T-helper 1 cell (primary cell): ENCODE results near the gene CWF19L2.
"Not testable (repeated sequence)": the region's sequence is repeated elsewhere in the genome, so short reads cannot be mapped to it uniquely, and the experiment has no call there.

Experiments
- DNase-seq, 5 donors: peaks; one replicate each; pipeline ENCODE4 v3.0.0-alpha.2; 2012 to 2020

Gene CWF19L2

DNA sequence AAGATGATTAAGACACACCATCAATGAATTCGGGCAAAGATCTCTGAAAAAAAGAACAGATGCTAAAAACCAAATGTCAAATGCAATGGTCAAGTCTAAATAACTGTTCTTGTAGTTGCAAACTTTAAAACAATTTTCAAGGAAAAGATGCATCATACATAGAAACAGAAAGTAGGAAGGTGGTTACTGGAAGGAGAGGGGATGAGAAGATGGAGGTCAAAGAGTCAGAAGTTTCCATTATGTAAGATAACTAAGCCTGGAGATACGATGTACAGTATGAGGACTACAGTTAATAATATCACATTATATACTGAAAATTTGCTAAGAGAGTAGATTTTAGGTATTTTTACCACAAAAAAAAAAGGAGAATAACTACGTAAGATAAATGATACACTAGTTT lies 27.1 kb downstream of the CWF19L2 start:
- DNase-seq, result no peak

DNA sequence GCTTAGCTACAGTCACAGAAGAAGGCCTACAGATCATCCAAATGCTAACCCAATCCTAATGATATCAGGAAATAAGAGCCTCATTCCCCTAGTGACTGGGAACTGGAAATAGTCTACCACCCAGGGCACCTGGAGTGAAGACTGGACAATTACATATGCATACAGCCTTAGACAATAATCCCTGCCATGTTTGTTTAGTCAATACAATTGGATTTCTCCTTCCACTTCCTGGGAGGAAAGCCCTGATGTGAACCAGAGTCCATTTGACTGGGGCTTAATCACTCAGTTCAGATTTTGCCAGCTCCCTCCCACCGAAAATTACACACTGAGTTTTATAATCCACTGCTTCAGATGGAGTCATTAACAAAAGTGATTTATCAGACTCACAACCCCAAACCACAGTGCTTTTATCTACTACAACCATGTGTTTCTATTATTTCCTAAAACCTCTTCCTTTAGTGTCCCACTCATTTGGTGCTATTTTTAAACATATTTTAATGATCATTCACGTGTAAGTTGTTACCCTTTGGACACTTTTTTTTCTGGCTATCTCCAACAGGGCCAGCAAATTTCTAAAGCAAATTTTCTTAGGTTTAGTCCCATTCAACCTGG lies 29.9 kb downstream of the CWF19L2 start:
- no peak for DNase-seq

DNA sequence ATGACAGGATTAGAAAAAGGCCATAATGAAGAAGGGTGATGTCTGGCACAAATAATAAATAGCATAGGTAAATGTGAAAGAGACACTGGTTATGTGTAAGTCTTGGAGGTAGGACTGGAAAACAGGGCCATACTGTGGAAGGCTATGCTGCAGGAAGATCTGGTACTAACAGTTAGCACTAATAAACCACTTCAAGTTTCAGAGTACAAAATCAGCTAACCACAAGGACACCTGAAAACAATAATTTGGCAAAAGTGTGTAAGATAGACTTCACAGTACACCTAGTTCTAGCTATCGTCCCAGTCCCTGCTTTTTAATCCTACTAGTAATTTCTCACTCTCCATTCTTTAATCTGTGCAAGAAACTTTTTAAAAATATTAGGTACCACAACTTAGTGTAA lies 44.3 kb downstream of the CWF19L2 start:
- DNase-seq, result no peak

DNA sequence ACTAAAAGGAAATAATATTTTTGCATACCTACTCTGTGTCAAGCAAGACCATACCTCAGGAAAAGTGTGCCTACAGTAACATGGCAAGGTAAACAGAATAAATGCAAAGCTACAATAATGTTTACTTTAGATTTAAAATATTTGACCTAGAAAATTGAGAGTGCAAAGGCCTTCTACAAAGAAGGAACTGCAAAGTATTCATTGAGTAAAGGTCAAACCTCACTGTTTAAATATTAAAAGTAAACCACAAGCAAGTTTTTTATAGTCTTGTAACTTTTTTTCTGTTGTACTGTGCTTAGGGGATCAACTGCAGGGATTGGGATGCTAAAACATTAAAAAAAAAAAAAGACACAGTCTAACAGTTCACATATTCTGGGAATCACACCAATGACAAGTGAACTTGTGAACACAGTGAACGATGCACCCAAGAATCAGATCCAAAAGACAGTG lies 48.8 kb downstream of the CWF19L2 start:
- no peak for DNase-seq

DNA sequence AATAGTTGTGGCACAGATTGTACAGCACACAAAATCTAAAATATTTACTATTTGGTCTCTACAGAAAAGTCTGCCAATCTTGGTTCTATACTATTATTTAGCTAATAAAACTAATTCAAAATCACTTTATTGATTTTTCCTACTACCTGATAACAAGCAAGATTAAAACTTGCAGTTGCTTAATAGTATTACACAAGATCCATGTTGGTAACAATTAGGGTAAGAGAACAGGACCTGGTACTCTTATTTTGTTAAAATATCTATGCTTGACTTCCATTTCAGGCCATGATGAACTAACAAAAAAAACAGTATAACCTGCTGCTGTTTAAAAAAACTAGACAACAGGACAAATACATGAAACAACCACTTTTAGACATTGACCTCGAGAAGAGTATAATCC lies 52.4 kb downstream of the CWF19L2 start:
- no peak for DNase-seq

DNA sequence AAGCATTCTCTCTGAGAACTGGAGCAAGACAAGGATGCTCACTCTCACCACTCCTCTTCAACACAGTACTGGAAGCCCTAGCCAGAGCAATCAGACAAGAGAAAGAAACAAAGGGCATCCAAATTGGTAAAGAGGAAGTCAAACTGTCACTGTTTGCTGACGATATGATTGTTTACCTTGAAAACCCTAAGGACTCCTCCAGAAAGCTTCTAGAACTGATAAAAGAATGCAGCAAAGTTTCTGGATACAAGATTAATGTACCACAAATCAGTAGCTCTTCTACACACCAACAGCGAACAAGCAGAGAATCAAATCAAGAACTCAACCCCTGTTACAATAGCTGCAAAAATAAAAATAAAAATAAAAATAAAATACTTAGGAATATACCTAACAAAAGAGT lies 56.5 kb downstream of the CWF19L2 start:
- DNase-seq, result not testable (repeated sequence)

DNA sequence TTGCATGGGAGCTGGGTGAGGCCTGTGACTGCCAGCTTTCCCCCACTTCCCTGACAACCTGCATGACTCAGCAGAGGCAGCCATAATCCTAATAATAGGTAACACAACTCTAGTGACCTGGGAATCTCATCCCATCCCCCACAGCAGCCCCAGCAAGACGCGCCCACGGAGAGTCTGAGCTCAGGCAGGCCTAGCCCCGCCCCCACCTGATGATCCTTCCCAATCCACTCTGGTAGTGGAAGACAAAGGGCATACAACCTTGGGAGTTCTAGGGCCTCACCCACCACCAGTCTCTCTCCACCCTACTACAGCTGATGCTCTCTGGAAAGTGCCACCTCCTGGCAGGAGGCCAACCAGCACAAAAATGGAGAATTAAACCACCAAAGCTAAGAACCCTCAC lies 60.3 kb downstream of the CWF19L2 start:
- no peak for DNase-seq

DNA sequence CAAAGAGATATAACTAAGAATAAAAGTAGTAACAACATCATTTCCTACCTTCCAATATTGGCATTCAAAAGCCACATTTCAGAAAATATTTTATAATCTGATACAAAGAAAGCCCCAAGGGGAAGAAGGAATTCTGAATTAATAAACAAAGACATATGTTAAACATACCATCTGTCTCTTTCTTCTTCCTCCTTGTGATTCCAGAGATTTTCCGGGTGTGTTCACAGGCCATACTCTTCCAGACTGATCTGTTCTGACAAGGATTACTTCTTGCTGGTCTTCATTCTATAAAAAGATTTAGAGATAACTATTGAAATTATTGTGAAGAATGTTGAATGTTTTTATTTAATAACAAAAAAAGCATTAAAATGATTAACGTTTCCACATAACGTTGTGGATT lies 65.0 kb downstream of the CWF19L2 start:
- DNase-seq, result no peak

DNA sequence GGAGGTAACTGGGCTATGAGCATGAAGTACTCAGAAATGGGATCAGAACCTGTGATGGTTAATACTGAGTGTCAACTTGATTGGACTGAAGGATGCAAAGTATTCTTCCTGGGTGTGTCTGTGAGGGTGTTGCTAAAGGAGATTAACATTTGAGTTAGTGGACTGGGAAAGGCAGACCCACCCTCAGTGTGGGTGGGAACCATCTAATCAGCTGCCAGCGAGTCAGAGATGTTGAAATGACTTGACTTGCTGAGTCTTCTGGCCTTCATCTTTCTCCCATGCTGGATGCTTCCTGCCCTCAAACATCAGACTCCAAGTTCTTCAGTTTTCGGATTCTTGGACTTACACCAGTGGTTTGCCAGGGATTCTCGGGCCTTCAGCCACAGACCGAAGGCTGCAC lies 66.9 kb downstream of the CWF19L2 start:
- not testable (repeated sequence) for DNase-seq

DNA sequence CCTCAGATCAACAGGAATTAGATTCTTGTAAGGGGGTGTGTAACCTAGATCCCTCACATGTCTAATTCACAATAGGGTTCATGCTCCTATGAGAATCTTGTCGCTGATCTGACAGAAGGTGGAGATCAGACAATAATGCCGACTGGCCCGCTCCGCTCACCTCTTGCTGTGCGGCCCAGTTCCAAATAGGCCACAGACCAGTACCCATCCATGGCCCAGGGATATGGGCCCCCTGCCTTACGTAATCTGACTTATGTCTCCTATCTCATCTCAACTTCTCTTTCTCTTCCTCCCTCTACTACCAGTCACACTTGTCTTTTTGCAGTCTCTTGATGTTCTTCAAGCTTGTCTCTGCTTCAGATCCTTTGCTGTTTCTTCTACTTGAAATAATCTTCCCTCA lies 70.0 kb downstream of the CWF19L2 start:
- no peak for DNase-seq

DNA sequence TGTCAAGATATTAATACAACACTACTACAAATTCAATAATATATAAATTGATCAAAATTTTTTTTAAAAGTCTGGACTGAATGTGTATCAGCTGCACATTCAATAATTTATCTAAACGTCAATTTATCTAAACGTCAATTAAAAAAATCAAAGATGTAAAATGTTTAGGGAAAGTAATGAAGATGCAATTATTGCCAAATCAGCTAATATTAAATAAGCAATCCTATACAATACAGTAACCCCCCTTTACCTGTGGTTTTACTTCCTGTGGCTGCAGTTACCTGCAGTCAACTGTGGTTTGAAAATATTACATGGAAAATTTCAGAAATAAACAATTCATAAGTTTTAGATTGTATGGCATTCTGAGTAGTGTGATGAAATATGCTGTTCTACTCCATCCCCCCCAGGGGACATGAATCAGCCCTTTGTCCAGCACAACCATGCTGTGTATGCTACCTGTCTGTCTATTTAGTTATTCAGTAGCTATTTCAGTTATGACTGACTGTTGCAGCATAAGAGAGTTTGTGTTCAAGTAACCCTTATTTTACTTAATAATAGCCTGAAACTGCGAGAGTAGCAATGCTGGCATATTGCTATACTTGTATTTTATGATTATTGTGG lies 72.2 kb downstream of the CWF19L2 start:
- DNase-seq, result no peak

DNA sequence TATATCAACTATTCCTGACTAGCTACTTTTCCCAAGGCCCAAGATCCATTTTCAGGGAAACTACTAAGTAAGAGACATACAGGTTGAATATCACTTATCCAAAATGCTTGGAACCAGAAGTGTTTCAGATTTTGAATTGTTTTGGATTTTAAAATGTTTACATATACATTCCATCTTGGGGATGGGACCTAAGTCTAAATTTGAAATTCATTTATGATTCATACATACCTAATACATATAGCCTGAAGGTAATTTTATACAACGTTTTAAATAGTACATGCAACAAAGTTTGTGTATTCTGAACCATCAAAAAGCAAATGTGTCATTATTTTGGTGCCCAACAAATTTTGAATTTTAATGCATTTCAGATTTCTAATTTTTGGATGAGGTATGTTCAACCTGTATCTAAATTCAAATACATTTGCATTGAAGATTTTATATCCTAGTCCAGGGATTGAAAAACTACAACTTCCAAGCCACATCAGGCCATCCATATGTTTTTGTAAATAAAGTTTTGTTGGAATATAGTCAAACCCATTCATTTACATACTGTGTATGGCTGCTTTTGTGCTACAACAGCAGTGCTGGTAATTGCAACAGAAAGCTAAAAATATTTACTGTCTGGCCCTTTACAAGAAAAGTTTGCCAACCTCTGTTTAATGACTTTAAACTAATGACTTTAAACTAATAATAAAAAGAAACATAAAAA lies 73.3 kb downstream of the CWF19L2 start:
- no peak for DNase-seq

DNA sequence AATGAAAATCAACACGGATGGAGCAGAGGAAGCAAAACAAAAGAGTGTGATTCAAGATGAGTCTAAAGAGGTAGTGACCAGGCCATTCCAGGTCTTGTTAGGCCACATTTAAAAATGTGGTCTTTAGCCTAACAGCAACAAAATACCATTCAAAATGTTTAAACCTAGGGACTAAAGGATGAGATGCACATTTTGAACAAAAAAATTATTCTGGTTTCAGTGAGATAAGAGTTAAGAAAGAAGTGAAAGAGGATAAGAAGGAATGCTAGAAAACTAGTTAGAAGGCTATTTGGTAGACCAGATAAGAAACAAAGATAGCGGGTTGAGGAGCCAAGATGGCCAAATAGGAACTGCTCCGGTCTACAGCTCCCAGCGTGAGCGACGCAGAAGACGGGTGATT lies 85.2 kb downstream of the CWF19L2 start:
- DNase-seq, result no peak

DNA sequence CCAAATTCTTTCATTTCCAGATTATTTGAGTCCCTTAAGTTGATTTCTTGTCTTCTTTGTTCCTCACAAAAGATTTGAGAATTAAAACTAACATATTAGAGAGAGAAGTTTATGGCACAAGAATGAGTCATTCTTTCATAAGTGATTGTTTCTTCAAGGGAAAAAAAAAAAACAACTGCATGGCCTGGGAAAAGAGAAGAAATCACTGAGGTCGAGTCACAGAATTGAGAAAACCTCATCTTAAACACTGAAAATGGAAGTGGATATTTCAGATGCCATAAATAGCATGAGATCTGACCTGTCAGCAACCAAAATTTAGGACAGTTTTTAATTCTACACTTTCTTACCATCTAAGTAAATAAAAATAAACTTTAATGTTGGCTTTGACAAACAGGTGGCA lies 87.2 kb downstream of the CWF19L2 start:
- no peak for DNase-seq

DNA sequence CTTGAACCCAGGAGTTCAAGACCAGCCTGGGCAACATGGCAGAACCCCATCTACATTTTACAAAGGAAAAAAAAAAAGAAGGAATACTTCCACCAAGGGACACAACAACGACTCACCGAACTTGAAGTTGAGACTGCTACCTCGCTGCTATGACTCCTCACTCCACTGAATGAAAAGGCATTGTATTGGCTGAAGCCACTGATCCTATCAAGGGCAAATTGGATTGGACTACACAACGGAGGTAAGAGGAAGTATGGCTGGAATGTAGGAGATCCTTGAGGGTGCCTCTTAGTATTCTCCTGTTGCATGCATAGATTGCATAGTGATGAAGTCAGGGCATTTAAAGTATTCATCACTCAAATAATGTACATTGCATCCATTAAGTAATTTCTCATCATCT lies 97.9 kb downstream of the CWF19L2 start:
- DNase-seq, result no peak

DNA sequence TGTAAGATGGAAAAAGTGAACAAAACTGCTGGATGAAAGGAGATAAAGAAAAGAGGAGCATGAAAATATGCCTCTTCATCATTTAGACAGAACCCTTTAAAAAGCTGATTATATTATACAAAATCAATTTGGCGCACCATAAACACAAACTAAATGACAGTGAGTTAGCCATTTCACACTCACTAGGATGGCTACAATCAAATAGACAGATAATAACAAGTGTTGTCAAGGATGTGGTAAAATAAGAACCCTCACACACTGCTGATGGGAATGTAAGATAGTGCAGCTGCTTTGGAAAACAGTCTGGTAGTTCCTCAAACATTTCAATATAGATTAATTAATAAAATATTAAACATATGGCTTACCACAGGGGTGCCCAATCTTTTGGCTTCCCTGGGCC lies 99.7 kb downstream of the CWF19L2 start:
- no peak for DNase-seq

DNA sequence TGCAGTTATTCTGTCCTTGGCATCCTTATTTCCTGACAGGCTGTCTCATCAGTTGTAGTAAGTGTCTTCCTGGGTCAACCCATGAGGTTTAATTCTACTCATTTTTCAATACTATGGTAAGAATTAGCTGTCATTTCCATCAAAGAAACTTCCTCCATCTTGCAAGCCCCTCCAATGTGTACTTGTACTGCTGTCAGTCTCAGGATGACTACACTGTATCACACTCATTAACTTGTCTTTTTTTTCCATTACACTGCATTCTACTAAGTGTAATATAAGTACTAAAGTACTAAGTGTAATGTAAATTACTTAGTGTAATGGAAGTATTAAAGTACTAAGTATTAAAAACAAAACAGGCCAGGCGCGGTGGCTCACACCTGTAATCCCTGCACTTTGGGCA lies 102.8 kb downstream of the CWF19L2 start:
- no peak for DNase-seq

DNA sequence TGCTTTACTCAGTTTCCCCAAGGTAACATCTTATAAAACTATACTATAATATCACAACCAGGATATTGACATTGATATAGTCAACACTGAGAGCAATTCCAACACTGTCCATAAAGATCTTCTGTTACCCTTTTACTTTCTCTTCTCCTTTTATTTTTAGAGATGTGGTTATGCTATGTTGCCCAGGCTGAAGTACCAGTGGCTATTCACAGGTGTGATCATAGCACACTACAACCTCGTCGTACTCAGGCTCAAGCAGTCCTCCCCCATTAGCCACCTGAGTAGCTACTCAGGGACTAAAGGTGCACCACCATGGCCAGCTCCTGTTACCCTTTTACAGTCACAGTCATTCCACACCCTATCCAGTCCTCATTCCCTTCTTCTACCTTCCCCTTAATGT lies 119.7 kb downstream of the CWF19L2 start:
- DNase-seq, result no peak

DNA sequence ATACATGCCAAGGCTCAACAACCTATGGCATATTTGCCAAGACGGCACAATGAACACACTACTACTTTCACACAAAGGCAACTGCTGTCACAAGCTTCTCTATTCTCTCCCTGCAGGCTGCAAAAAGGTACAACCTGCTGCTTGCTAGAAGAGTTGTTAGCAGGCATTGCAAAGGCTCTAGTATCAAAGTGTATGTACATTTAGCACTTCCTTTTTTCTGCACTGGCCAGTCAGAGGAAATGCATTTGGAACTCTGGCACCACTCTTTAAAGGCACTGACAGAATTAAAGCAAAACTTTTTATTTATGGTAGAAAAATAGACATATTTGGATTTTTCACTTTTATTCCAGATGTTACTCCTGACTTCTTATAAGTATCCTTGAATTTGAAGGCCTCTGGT lies 125.9 kb downstream of the CWF19L2 start:
- no peak for DNase-seq

DNA sequence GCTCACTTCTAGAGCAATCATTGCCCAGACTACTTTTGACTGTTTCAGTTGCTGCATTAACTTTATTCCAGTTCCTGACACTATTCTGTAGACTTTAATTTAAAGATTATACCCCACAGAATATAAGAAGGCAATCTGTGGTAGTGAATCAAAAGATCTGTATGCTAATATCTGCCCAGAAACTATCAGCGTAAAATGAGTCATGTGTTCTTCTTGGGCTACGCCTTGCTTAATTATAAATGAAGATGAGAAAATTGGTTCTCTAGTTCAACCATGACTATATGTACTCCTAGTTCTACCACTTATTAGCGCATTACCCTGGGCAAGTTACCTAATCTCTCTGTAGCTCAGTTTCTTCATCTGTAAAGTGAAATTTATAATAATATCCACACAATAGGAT lies 128.5 kb downstream of the CWF19L2 start:
- DNase-seq, result no peak

DNA sequence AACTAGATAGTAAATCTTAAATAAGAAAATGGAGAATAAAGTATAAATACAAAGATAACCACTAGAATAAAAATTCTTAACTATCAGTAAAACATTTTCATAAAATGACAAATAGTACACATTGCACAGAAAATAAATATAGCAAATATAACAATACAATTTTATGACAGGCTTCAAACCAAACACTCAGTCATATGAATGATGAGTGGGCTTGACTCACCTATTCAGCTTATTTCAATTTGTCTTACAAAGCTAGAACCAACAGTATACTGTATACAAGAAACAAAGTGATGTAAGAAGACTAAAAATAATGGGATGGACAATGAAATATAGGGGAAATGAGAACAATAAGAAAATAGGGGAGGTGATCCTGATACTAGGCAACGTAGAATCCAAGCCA lies 141.2 kb downstream of the CWF19L2 start:
- DNase-seq, result no peak

DNA sequence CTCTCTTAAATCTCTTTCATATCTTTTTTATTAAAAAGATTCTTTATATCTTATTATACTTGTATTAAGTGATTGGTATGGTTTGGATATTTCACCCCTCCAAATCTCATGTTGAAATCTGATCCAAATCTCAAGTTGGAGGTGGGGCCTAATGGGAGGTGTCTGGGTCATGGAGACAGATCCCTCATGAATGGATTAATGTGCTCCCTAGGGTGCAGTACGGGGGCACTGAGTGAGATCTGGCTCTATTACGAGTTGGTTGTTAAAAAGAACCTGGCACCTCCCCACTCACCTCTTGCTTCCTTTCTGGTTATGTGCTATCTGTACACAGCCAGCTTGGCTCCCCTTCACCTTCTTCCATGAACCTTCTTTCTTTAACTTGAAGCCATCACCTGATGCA lies 149.6 kb downstream of the CWF19L2 start:
- DNase-seq, result no peak

DNA sequence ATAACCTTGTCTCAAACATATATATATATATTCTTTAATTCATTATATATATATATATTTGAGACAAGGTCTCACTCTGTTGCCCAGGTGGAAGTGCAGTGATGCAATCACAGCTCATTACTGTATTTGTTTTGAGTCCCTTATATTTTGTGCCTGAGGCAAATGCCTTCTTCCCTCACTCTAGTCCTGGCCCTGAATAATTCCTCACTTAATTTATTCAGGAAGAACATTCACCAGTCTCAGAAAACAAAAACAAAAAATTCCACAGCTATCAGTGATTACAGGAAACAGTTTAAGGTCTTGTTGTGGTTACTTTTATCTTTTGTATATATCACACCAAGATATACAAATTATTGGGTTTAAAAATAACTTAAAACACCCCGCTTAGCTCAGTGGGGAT lies 155.7 kb downstream of the CWF19L2 start:
- DNase-seq, result no peak

DNA sequence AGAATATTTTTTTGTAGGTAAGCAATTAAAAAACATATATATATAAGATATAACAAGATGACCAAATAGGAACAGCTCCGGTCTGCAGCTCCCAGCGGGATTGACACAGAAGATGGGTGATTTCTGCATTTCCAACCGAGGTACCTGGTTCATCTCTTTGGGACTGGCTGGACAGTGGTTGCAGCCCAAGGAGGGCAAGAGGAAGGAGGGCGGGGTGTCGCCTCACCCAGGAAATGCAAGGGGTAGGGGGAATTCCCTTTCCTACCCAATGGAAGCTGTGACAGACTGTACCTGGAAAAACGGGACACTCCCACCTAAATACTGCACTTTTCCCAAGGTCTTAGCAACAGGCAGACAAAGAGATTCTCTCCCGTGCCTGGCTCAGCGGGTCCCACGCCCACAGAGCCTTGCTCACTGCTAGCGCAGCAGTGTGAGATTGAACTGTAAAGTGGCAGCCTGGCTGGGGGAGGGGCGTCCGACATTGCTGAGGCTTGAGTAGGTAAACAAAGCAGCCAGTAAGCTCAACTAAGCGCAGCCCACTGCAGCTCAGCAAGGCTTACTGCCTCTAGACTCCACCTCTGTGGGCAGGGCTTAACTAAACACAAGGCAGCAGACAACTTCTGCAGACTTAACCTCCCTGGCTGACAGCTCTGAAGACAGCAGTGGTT lies 163.8 kb downstream of the CWF19L2 start:
- DNase-seq, result no peak
